OCI-LY1 (cell line): Measurements from ENCODE around the gene USP5.

Experiments used
- CTCF ChIP-seq: fragments of 200-600 bp; sonication (generic), shearing (Covaris generic); IDR thresholded peaks from 2 replicates; pipeline ENCODE4 v1.5.1; 2017; ENCODE audit warnings: mild to moderate bottlenecking, antibody characterized with exemption, low read length, moderate library complexity, mixed read lengths
- EZH2 ChIP-seq: fragments of 200-600 bp; sonication (generic), shearing (Covaris generic); IDR thresholded peaks from 2 replicates; pipeline ENCODE4 v1.8.0; 2017; ENCODE audit warnings: borderline replicate concordance, mixed run types, mild to moderate bottlenecking, antibody characterized with exemption, low read length, moderate library complexity, mixed read lengths

GRCh38 chr12:6887460-6887859 is 35.5 kb downstream of the USP5 start:
- TF ChIP-seq CTCF (no peak), EZH2 (no peak)
